Mesothelial cell of epicardium (in vitro differentiated cells): ENCODE measurements around the gene MACROH2A1. TPM values are rescaled to one million over a fixed set of nuclear protein-coding genes. Genes with fewer than 3 reads are reported as not detected.

Source experiments
- DNase-seq, 2 experiments: peaks; one replicate each; pipeline ENCODE4 v3.0.0; 2021; ENCODE audit warnings: low spot score in 2 of 2; ENCODE audit not compliant: unreplicated experiment in 2 of 2
- H3K27ac Mint-ChIP-seq: 2 replicates; pipeline ENCODE4 v1.8.0; 2021; ENCODE audit warnings: mixed read lengths
- H3K27me3 Mint-ChIP-seq: 2 replicates; pipeline ENCODE4 v1.8.0; 2021; ENCODE audit warnings: low read depth, mixed read lengths
- H3K36me3 Mint-ChIP-seq: 2 replicates; pipeline ENCODE4 v1.8.0; 2021; ENCODE audit warnings: mixed read lengths
- H3K4me1 Mint-ChIP-seq: 2 replicates; pipeline ENCODE4 v1.8.0; 2021; ENCODE audit warnings: mixed read lengths
- H3K4me3 Mint-ChIP-seq: 2 replicates; pipeline ENCODE4 v1.8.0; 2021; ENCODE audit warnings: mild to moderate bottlenecking, moderate library complexity, mixed read lengths
- H3K9me3 Mint-ChIP-seq: 2 replicates; pipeline ENCODE4 v1.8.0; 2021; ENCODE audit warnings: mixed read lengths
- total RNA-seq: library from RNA; stranded (reverse); gene quantifications from 3 replicates; pipeline ENCODE4 v1.2.1, GENCODE V29; 2021
- TF ChIP-seq, protein P1 (sequence below): fragments of 200-600 bp; sonication (generic); IDR thresholded peaks from one replicate; pipeline ENCODE4 v1.5.0; 2021; ENCODE audit warnings: antibody characterized with exemption; ENCODE audit not compliant: unreplicated experiment

MACROH2A1 gene
- total RNA-seq, 1 donor from 2014 or later = 276 TPM

GRCh38 chr5:135337064-135337463, 62.0 kb downstream of the MACROH2A1 start:
- TF ChIP-seq, protein P1, sequence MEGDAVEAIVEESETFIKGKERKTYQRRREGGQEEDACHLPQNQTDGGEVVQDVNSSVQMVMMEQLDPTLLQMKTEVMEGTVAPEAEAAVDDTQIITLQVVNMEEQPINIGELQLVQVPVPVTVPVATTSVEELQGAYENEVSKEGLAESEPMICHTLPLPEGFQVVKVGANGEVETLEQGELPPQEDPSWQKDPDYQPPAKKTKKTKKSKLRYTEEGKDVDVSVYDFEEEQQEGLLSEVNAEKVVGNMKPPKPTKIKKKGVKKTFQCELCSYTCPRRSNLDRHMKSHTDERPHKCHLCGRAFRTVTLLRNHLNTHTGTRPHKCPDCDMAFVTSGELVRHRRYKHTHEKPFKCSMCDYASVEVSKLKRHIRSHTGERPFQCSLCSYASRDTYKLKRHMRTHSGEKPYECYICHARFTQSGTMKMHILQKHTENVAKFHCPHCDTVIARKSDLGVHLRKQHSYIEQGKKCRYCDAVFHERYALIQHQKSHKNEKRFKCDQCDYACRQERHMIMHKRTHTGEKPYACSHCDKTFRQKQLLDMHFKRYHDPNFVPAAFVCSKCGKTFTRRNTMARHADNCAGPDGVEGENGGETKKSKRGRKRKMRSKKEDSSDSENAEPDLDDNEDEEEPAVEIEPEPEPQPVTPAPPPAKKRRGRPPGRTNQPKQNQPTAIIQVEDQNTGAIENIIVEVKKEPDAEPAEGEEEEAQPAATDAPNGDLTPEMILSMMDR = no peak
- Mint-ChIP-seq H3K27me3 (no peaks in the 10 kb centered on the region), H3K4me1 (peaks cover 4% of the 10 kb centered on the region), H3K36me3 (peaks cover 6% of the 10 kb centered on the region), H3K4me3 (no peak overlapping the region), H3K9me3 (no peaks in the 10 kb centered on the region), H3K27ac (no peak overlapping the region)
- DNase-seq = no peak

DNA sequence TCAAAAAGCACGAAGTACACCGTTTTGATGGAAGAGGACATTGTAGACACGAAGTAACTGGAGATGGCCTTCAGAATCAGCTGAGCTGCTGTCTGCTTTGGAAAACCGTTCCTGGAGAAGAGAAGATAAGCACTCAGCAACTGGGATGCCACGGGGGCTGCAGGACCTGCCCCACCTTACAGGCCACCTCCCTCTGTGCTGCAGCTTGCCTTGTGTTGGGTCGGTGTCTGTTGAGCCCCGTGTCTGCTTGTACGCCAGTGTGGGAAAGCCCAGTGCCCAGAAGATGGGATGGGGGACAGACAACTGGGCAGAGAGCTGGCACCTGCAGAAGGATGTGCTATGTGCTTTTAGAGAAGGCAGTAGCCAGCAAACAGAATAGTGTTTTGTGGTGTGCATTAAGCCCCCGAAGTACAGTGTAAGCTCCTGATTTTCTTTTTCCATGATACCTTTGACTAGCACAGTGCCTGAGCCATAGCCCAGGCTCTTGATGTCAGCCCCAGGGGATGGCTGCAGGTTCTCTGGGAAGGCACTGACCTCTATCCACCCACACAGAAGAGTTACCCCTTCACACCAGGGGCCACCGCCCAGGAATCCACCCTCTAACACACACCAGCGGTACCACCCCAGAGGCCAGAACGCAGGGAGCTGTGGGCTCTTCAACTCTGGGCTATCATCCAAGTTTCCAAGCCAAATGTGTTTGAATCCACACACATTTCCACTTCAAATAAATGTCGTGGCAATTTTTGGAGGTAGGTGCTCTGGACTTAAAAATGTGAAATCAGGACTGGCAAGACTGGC, 63.8 kb downstream of the MACROH2A1 start:
- no peak overlapping the region for H3K27ac Mint-ChIP-seq
- H3K27me3 Mint-ChIP-seq = no peaks in the 10 kb centered on the region
- H3K4me1 Mint-ChIP-seq = peaks cover 15% of the 10 kb centered on the region
- peaks cover 4% of the 10 kb centered on the region for H3K36me3 Mint-ChIP-seq
- no peak for DNase-seq
- H3K4me3 Mint-ChIP-seq = no peak overlapping the region
- H3K9me3 Mint-ChIP-seq = no peaks in the 10 kb centered on the region
- TF ChIP-seq, protein P1 = no peak

DNA sequence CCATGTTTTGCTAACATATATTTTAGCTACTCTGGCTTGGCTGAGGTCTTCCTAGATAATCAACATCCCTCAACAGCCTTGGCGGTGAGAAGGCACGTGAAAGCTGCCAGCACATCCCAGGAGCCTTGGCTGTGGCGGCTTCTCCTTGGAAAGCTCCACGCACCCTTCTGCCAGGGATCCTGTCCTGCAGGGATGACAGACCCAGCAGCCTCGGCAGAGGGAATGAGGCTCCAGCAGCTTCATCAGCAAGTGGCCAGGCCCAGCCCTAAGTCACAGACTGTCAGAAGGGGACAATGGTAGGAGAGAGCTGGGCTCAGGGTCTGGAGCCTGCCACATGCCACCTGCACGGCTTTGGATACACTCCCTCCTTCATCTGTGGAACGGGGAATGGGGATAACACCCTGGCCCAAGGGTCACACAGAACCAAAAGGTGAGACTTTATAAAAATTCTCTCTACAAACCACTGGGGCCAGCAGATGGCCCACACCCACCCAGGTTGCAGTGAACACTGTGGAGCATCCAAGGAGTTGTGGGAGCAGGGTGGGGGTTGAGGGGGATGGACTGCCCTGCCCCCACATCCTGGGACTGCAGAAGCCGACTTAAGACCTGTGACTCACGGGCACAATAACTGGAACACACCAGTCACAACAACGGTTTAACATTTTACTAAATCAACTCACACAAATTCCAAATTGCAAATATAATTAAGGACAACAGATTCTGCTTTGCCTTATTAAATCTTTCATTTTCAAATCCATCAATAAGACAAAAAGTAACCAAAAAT, 65.1 kb downstream of the MACROH2A1 start:
- H3K9me3 Mint-ChIP-seq = no peaks in the 10 kb centered on the region
- H3K4me3 Mint-ChIP-seq = no peak overlapping the region
- H3K27ac Mint-ChIP-seq = peak overlapping the region; percentile 52
- TF ChIP-seq, protein P1 = no peak
- no peak for DNase-seq
- peaks cover 27% of the 10 kb centered on the region for H3K4me1 Mint-ChIP-seq
- H3K27me3 Mint-ChIP-seq = no peaks in the 10 kb centered on the region
- peaks cover 4% of the 10 kb centered on the region for H3K36me3 Mint-ChIP-seq

DNA sequence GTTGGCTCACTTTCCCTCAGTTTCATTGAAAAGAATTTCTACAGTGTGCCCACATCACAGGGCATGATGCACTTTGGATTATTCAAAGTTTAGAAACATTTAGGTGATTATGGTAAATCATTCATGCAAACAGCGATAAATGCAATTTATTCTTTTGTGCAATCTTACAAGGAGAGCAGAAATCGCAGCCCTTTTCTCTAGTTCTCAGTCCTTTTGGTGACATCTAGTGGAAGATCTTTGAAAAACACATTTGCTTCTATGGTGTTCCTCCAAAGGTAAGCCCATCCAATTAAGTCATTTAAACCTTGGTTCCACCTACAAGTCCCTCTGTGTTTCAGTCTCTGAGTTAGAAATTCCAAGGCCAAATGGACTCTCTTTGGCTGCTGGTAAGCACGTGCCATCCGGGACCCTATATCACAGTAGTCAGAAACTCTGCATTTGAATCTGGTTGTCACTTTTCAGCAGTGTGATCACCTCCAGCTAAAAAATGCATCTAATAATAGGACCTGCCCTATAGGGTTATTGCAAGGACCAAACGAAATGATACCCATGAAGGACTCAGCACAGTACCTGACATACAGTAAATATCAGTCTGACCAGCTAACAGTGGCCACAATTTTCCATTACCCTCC, 66.4 kb downstream of the MACROH2A1 start:
- Mint-ChIP-seq H3K9me3 (no peaks in the 10 kb centered on the region), H3K4me3 (no peak overlapping the region), H3K4me1 (peaks cover 27% of the 10 kb centered on the region), H3K27me3 (no peaks in the 10 kb centered on the region), H3K27ac (no peak overlapping the region), H3K36me3 (peaks cover 2% of the 10 kb centered on the region)
- TF ChIP-seq, protein P1 = peak; percentile 51
- no peak for DNase-seq

GRCh38 chr5:135331612-135332011, 67.4 kb downstream of the MACROH2A1 start:
- H3K4me1 Mint-ChIP-seq = peaks cover 27% of the 10 kb centered on the region
- H3K36me3 Mint-ChIP-seq = no peaks in the 10 kb centered on the region
- TF ChIP-seq, protein P1 = no peak
- DNase-seq = no peak
- no peak overlapping the region for H3K4me3 Mint-ChIP-seq
- no peaks in the 10 kb centered on the region for H3K9me3 Mint-ChIP-seq
- H3K27me3 Mint-ChIP-seq = no peaks in the 10 kb centered on the region
- peak overlapping the region; percentile 50 for H3K27ac Mint-ChIP-seq
